AG08395 (cell line): Measurements from ENCODE around the gene ATXN7L3B.

ENCODE experiments used
- DNase-seq: peaks from one replicate; pipeline ENCODE4 v3.0.0; 2012; ENCODE audit warnings: mixed read lengths, low spot score

ATXN7L3B gene

GRCh38 chr12:74551291-74551690 lies 13.7 kb downstream of the ATXN7L3B start:
- DNase-seq = no peak

GRCh38 chr12:74552201-74552600 lies 14.6 kb downstream of the ATXN7L3B start:
- DNase-seq = no peak

GRCh38 chr12:74559728-74560127 lies 22.1 kb downstream of the ATXN7L3B start:
- no peak for DNase-seq

- DNase-seq = no peak
Observed at GRCh38 chr12:74563927-74564326, 26.3 kb downstream of the ATXN7L3B start.

GRCh38 chr12:74578486-74578885 lies 40.9 kb downstream of the ATXN7L3B start:
- DNase-seq = no peak

GRCh38 chr12:74579446-74579845 lies 41.8 kb downstream of the ATXN7L3B start:
- no peak for DNase-seq

GRCh38 chr12:74579981-74580380 lies 42.3 kb downstream of the ATXN7L3B start:
- DNase-seq = no peak

GRCh38 chr12:74581439-74581838 lies 43.8 kb downstream of the ATXN7L3B start:
- DNase-seq = no peak

- no peak for DNase-seq
Observed at GRCh38 chr12:74584483-74585062, 46.9 kb downstream of the ATXN7L3B start.

GRCh38 chr12:74586251-74586650 lies 48.6 kb downstream of the ATXN7L3B start:
- DNase-seq = no peak
